GOT3 (cell line): Measurements from ENCODE around the gene ATP5F1E.

ENCODE experiments used
- DNase-seq: peaks from one replicate; lab custom pipeline; 2025; ENCODE audit warnings: mixed read lengths; lab: John Stamatoyannopoulos, UW

ATP5F1E gene

DNA sequence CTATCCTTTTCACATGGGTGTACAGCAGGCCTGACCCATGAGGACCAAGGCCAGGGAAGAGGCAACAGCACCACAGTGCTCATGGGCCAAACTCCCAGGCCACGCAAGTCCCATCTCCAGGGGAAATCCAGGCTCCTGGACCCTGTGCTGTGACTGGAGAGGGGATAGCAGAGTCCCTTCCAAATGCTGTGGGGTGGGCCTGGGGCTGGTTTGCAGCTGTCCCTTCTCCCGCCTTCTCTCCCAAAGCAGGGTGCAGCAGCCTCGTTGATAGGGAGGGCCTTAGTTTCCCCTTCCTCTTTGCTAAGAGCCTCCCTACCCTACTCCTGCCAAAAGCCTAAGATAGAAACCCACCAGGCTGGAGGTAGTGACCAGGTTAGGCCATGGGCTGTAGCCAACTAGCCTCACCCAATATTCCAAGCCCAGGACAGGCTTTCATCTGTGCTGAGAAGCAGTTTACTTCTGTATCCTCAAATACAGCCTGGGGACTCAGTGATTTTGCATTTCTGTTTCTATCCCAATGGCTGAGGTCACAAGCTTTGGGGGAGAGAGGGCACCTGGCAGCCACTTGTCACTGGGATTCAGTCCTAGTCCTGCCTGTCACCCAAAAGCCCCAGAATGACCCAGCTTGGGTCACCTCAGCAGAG, 26.5 kb downstream of the ATP5F1E start:
- no peak for DNase-seq

DNA sequence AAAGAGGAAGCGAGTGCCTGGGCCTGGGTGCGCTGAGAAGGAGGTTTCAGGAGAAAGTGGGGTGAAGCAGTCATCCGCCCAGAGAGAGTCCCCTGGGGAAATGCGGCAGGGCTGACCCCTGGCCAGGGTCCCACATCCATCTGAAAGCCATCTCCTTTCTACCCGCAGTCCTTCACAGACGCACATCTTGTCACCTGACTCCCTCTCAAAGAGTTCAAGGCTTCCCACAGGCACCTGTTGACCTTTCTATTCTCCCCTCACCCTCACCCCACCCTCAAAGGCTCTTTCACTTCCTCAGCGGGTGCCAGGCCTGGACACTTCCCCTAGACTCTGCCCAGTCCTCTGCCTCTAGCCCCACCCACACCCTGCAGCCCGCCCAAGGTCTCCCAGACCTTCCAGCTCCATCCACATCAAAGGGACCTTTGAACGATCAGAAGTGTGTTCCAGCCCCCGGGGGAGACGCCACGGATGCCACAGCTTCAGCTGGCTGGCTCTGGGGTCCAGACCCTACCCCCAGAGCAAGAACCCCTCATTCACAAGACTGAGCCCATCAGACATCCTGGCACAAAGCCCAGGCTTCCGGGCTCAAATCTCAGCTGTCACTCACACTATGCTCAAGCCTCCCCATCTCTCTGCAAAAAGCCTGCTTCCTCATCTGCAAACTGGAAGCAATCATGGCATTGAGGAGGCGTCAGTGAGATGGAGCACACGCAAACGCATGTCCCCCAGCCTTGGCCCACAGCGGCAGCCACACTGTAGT, 27.2 kb downstream of the ATP5F1E start:
- no peak for DNase-seq

DNA sequence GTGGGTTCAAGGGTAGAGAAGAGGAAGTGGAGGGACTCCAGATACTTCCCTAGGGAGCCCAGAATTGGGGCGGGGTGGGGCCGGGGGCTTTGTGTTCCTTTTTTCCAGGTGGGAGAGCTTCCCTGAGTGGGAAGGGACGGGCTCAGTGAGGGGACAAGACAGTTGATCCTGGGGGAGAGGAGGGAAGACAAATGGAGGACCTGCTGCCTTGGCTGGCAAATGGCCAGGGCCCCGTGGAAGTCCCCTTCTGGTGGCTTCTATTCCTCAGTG, 27.7 kb downstream of the ATP5F1E start:
- DNase-seq = no peak

- DNase-seq = no peak
Observed at GRCh38 chr20:59003836-59004492, 28.2 kb downstream of the ATP5F1E start.

- DNase-seq = no peak
Observed at GRCh38 chr20:59002874-59003399, 29.2 kb downstream of the ATP5F1E start.

DNA sequence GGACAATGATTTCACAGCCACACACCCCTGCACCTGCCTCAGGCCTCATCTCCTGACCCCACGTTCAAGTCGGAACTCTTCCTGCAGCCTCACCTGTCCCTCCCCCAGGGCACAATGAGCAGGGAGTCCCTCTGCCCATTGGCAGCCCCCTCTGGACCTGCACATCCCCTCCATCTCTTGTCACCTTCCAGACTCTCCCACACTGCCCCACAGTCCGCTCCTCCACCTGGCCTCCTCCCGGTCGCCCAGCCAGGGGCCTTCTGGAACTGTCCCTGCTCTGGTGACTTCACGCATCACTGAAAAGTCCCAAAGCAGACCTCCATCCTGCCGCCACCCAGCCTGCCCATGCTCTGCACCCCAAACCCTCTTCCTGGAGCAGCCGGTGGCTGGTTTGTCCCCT, 29.7 kb downstream of the ATP5F1E start:
- no peak for DNase-seq

DNA sequence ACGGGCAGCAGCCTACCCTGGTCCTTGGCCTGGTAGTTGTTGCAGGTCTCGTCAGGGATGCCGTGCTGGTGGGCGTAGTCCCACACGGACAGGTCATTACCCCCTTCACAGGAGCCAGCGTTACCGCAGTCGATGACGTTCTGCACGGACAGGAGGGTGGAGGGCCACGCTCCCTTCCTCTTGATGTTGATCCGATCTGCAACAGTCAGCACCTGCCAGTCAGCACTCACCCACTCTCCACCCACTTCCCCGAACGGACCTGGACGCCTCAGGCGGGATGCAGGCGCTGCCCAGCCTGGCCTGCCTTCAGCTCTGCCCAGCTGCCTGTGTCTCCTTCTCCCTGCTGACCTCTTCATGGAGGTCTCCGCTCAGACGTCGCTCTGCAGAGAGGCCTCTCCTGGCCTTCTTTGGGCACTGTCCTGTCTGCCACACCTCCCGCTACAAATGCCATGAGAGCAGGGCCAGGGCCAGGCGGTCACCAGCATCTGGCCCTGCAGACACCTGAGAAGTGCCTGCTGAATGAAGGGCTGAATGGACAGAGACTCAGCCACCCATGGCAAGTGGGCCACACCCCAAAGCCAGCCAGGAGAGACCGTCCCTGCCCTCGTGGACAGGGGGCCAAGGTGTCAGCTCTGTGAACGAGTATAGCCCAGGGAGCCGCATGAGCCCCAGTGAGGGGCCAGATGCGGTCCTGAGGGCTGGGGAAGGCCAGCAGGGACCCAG, 30.5 kb downstream of the ATP5F1E start:
- no peak for DNase-seq

GRCh38 chr20:59001068-59001448, 31.1 kb downstream of the ATP5F1E start:
- no peak for DNase-seq

DNA sequence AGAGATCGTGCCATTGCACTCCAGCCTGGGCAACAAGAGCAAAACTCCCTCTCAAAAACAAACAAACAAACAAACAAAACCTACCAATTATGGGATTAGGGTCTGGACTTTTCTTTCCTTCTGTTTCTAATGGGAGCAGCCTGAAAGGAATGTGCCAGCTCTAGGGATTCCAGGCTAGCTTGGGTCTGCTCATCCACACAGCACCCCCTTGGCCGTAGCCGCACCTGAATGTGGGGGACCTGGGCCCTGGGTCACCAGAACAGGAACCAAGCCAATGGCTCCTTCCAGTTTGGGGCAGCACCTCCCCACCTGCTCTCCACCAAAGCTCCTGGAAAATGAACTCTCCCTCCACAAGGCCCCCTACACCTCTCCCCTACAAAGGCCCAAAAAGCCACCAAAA, 31.8 kb downstream of the ATP5F1E start:
- no peak for DNase-seq

DNA sequence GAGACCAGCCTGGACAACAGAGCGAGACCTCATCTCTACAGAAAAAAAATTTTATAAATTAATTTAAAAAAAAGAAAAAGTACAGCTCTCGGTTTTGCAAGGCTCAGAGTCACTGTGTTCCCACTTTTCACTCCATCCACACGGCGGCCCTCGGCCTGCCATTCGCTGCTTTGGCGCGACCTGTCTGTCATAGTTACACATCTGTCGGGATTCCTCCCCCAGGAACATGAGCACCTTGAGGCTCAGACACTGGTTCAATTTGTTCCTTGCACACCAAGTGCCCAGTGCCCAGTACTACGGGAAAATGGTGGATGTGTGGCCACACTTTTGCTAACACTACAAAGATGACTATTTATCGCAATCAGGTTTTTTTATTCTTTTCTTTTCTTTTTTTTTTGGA, 33.5 kb downstream of the ATP5F1E start:
- DNase-seq = no peak

DNA sequence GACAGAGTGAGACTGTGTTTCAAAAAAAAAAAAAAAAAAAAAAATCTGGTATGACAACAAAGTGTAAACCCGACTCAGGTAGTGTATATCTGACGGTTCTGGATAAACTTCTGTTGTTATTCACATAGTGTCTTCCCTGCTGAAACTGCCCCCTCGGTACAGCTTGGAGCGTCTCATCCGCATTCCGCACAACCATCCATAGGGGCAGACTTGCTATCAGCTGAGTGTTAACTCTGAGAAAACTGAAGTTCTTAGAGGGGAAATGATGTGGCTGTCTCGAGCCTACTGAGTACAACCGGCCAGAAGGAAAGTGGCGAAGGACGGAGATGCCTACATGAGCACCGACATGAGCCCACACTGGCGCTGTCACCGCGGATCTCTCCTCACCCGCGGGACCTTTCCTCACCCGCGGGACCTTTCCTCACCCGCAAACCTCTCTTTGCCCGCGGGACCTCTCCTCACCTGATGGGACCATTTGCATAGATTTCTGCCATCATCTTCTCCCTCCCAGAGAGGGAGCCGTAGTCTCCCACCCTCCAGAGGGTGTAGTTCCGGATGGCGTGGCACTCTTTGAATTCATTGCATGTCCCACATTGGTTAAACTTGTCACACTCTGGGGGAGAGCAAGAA, 34.9 kb downstream of the ATP5F1E start:
- no peak for DNase-seq

DNA sequence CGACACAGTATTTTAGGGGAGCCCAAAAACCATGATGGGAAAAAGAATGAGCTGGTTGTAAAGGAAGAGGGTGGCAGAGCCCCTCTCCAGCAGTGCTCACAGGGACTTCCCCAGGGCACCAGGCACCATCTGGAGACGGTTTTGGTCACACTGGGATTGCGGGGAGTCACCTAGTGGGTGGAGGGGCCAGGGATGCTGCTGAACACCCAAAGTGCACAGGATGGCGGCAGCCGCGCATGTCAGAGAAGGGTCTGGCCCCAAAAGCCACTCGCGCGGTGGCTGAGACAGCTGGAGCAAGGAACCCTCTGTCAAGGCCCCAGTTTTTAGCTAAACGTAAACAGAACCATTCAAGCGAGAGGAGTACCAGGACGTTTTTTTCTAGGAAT, 35.9 kb downstream of the ATP5F1E start:
- no peak for DNase-seq

DNA sequence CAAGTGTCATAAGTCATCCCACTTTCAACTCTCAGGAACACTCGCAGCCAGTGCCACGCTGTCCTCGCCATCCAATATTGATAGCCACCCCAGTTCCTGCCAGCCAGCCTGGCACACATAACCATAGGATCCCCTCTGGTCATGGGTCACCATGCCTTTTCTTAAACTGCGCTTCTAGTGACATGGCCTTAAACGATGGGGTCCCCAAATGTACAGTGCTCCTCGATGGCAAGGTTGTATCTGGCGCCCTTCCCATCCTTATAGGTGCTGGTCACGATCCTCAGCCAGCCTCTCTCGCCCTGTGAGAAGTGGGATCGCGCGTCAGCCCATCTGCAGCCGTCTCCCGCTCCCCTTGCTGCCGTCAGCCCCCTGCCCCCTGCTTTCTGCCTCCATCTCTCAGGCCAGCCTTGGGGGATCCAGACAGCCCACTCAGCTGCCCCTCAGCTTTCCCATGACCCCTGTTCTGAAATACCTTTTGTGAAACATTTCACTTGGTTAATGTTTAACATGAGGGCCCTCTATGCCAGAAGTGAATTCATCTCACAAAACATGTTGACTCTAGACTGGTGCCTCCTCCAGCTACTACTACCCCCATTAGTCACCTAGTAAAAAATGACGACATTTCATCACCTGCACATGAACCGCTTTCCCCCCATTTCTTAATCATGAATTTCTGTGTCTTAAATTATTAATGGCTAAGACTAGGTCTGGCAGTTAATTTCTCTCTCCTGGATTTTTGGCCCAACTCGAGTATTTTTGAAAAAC, 36.5 kb downstream of the ATP5F1E start:
- DNase-seq = no peak

DNA sequence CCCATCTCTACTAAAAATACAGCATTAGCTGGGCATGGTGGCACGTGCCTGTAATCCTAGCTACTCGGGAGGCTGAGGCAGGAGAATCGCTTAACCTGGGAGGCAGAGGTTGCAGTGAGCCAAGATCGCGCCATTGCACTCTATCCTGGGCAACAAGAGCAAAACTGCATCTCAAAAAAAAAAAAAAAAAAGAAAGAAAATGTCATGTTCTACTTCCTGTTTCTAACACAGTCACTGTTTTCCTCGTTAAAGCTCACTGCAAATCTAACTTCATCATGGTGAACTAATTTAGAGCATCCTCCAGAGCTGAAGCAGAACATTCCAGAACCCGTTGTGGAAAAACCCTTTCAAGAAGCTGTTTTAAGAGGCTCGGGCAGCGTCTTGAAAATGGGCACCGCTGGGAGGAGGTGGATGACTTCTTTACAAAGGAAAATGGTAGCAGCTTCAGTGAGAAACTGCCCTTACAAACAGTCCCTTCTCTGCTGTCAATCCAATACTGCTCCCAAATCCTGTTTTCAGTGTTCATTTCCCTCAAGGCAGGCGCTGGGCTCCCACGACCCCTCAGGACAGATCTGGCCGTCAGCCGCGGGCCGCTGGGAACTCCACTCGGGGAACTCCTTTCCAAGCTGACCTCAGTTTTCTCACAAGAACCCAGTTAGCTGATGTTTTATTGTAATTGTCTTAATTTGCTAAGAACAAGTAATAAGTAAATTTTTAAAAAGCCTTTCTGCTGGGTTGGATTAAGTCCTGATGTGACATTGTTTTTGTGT, 37.6 kb downstream of the ATP5F1E start:
- no peak for DNase-seq

GRCh38 chr20:58993332-58994248, 38.5 kb downstream of the ATP5F1E start:
- no peak for DNase-seq

GRCh38 chr20:58992911-58993310, 39.2 kb downstream of the ATP5F1E start:
- DNase-seq = no peak

GRCh38 chr20:58991715-58992114, 40.4 kb downstream of the ATP5F1E start:
- no peak for DNase-seq

GRCh38 chr20:58990651-58991445, 41.3 kb downstream of the ATP5F1E start:
- no peak for DNase-seq

GRCh38 chr20:58989196-58989595, 42.9 kb downstream of the ATP5F1E start:
- DNase-seq = no peak
